ENCODE results near the gene DUOX1. TPM values are rescaled to one million over a fixed set of nuclear protein-coding genes. Genes with fewer than 3 reads are reported as not detected.

DUOX1 gene
- total RNA-seq, 2 experiments from 2014 or later = not detected

GRCh38 chr15:45166834-45167630, 37.2 kb downstream of the DUOX1 start:
- POLR2A ChIA-PET = interaction anchor here (0.6 to 3.3 kb wide), 8 partner anchors 20 to 477 kb away, joined by 3 to 14 read pairs (median 5); a partner anchor contains a TSS

GRCh38 chr15:45167631-45168205, 37.9 kb downstream of the DUOX1 start:
- Mint-ChIP-seq H3K4me1 (peaks cover 10% of the 10 kb centered on the region), H3K36me3 (no peaks in the 10 kb centered on the region), H3K9me3 (no peaks in the 10 kb centered on the region), H3K27ac (peak overlapping the region; percentile 79), H3K4me3 (peak overlapping the region; percentile 69), H3K27me3 (no peaks in the 10 kb centered on the region)
- DNase-seq = no peak
- POLR2A ChIA-PET = interaction anchor here (0.6 to 3.3 kb wide), 7 partner anchors 30 to 478 kb away, joined by 3 to 14 read pairs (median 6); a partner anchor contains a TSS
- ATAC-seq (ENCODE audit: low read depth) = no peak

More at GRCh38 chr15:45166834-45167630, 37.2 kb downstream of the DUOX1 start:
- Mint-ChIP-seq H3K4me1 (peaks cover 11% of the 10 kb centered on the region), H3K27ac (peak overlapping the region; percentile 79), H3K4me3 (peak overlapping the region; percentile 69), H3K9me3 (no peaks in the 10 kb centered on the region), H3K27me3 (no peaks in the 10 kb centered on the region), H3K36me3 (no peaks in the 10 kb centered on the region)
- DNase-seq = peak; percentile 81
- ATAC-seq (ENCODE audit: low read depth) = peak; percentile 93

- H3K4me1 Mint-ChIP-seq = peaks cover 10% of the 10 kb centered on the region
- ATAC-seq (ENCODE audit: low read depth) (no peak), DNase-seq (no peak)
- H3K4me3 Mint-ChIP-seq = no peak overlapping the region
- no peaks in the 10 kb centered on the region for H3K36me3 Mint-ChIP-seq
- no peaks in the 10 kb centered on the region for H3K9me3 Mint-ChIP-seq
- H3K27ac Mint-ChIP-seq = no peak overlapping the region
- POLR2A ChIA-PET = interaction anchor here (0.9 to 3.3 kb wide), 4 partner anchors 11 to 234 kb away, joined by 3 to 14 read pairs (median 6); a partner anchor contains a TSS
- H3K27me3 Mint-ChIP-seq = no peaks in the 10 kb centered on the region
Measured at GRCh38 chr15:45168286-45168685, 38.5 kb downstream of the DUOX1 start.

- H3K4me3 Mint-ChIP-seq = no peak overlapping the region
- H3K27ac Mint-ChIP-seq = no peak overlapping the region
Measured at GRCh38 chr15:45168751-45169551, 39.2 kb downstream of the DUOX1 start.

DNA sequence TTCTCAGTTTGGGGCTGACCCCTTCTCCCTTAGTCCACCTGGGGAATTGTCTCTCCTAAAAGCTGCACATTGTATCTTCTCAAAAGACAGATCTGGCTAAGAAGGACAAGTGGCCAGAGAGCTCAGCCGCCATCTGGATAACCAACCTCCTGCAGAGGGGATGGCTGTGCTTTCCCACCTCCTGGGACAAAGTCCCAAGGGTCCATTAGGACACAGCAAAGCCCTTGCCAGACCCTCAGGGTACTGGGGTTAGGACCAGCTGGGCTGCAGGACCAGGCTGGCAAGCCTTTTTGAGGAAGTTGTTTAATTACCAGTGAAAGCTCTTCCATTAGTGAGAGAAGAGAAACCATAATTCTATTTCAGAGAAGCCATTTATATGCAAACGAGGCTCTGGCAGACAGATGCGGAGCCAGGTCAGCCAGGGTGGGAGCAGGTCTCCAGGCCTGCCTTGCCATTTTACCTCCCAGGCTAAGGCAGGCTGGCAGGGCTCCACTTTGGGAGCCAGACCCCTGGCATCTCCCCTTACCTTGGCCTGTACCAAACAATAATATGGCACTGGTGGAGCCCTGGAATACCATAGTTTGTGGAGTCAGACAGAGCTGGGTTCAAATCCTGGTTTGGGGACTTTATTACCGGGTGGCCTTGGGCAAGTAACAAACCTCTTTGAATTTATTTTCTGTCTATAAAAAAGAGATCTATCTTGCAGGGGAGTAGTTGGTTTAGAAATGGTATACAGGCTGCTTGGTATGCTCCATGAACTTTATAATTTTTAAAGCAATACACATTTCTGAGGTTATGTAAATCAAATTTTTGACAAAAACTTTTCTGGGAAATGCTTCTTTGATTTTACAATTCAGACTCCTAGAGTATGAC, 40.0 kb downstream of the DUOX1 start:
- DNase-seq (no peak), ATAC-seq (ENCODE audit: low read depth) (no peak)
- POLR2A ChIA-PET = interaction anchor here (0.7 to 3.3 kb wide), 3 partner anchors 9 to 243 kb away, joined by 3 to 14 read pairs (median 3); no protein-coding TSS in a partner anchor
- Mint-ChIP-seq H3K9me3 (no peaks in the 10 kb centered on the region), H3K4me1 (peaks cover 10% of the 10 kb centered on the region), H3K4me3 (no peak overlapping the region), H3K36me3 (no peaks in the 10 kb centered on the region), H3K27me3 (no peaks in the 10 kb centered on the region), H3K27ac (no peak overlapping the region)

More at GRCh38 chr15:45168751-45169551, 39.2 kb downstream of the DUOX1 start:
- Mint-ChIP-seq H3K9me3 (no peaks in the 10 kb centered on the region), H3K4me1 (peaks cover 10% of the 10 kb centered on the region), H3K27me3 (no peaks in the 10 kb centered on the region), H3K36me3 (no peaks in the 10 kb centered on the region)
- no peak for ATAC-seq (ENCODE audit: low read depth)
- POLR2A ChIA-PET = interaction anchor here (0.9 to 3.3 kb wide), 5 partner anchors 10 to 234 kb away, joined by 3 to 14 read pairs (median 4); a partner anchor contains a TSS
- no peak for DNase-seq

GRCh38 chr15:45171912-45172311, 42.1 kb downstream of the DUOX1 start:
- Mint-ChIP-seq H3K9me3 (no peaks in the 10 kb centered on the region), H3K27me3 (no peaks in the 10 kb centered on the region), H3K4me3 (no peak overlapping the region), H3K36me3 (no peaks in the 10 kb centered on the region), H3K27ac (no peak overlapping the region), H3K4me1 (peaks cover 2% of the 10 kb centered on the region)
- POLR2A ChIA-PET = no interaction called here
- no peak for DNase-seq
- ATAC-seq (ENCODE audit: low read depth) = no peak

DNA sequence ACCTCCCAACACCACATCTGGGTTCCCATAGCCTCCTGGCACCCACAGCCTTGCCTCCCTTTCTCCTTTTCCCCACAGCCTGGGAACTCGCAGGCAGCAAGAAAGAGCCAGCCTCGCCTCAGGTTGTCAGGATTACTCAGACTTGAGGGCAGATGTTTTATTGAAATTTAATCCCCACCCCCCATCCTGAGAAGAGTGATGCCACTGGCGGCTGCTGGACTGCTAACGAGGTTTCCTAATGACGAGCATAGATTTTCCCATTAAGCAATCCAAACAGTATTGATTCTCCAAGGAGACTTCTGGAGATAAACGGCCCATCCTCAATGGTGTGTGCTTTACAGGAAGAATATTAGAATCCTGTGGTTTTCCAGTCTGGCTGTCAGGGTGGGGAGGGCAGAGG, 44.3 kb downstream of the DUOX1 start:
- DNase-seq = no peak
- no peak for ATAC-seq (ENCODE audit: low read depth)
- Mint-ChIP-seq H3K36me3 (no peaks in the 10 kb centered on the region), H3K27me3 (no peaks in the 10 kb centered on the region), H3K9me3 (no peaks in the 10 kb centered on the region), H3K4me3 (no peak overlapping the region), H3K27ac (no peak overlapping the region), H3K4me1 (no peaks in the 10 kb centered on the region)
- POLR2A ChIA-PET = no interaction called here

DNA sequence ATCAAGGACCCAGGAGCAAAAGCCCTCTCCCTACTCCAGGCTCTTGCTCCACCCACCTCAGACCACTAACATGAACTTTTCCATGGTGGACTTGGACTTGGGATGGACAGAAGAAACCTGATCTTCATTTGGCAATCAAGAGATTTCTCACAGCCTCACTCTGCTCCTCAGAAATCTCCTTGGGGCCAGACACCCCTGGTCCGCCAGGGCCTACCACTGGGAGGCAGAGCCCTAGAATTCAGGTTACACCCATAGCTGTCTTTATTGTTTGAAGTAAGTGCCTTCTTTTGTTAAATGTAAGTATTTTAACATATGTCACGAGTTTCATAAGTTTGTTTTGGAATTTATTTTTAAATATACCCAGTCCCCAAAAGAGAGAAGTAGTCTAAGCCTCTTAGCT, 44.8 kb downstream of the DUOX1 start:
- Mint-ChIP-seq H3K27me3 (no peaks in the 10 kb centered on the region), H3K9me3 (no peaks in the 10 kb centered on the region), H3K36me3 (no peaks in the 10 kb centered on the region), H3K4me1 (no peaks in the 10 kb centered on the region), H3K4me3 (no peak overlapping the region), H3K27ac (no peak overlapping the region)
- POLR2A ChIA-PET = no interaction called here
- DNase-seq (no peak), ATAC-seq (ENCODE audit: low read depth) (no peak)

DNA sequence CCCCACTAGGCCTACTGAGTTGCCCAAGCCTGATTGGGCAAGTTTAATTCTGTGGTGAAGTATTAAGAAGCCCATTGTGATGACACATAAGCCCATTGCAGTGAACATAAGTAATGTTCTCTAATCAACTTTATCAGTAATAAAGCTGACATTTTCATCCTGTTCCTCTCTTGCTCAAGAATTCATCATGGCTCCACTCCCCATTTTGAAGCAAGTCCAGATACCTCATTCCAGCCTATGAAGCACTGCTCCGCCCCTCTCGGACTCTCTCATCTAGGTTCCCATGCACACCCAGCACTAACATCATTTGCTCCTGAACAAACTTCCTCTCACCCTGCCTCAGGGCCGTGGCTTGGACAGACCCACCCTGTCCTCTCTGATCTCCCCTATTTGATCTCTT, 47.5 kb downstream of the DUOX1 start:
- POLR2A ChIA-PET = no interaction called here
- DNase-seq (no peak), ATAC-seq (ENCODE audit: low read depth) (no peak)
- Mint-ChIP-seq H3K4me1 (peaks cover 13% of the 10 kb centered on the region), H3K9me3 (no peaks in the 10 kb centered on the region), H3K36me3 (no peaks in the 10 kb centered on the region), H3K27me3 (no peaks in the 10 kb centered on the region), H3K27ac (no peak overlapping the region), H3K4me3 (no peak overlapping the region)

- no peak overlapping the region for H3K4me3 Mint-ChIP-seq
- H3K27ac Mint-ChIP-seq = no peak overlapping the region
- DNase-seq (no peak), ATAC-seq (ENCODE audit: low read depth) (no peak)
- no peaks in the 10 kb centered on the region for H3K27me3 Mint-ChIP-seq
- POLR2A ChIA-PET = interaction anchor here (1.2 to 1.4 kb wide), 3 partner anchors 10 to 21 kb away, joined by 3 to 4 read pairs (median 3); no protein-coding TSS in a partner anchor
- H3K4me1 Mint-ChIP-seq = peaks cover 13% of the 10 kb centered on the region
- H3K36me3 Mint-ChIP-seq = no peaks in the 10 kb centered on the region
- H3K9me3 Mint-ChIP-seq = no peaks in the 10 kb centered on the region
Measured at GRCh38 chr15:45179221-45179985, 49.6 kb downstream of the DUOX1 start.

GRCh38 chr15:45180201-45180600, 50.4 kb downstream of the DUOX1 start:
- H3K4me1 Mint-ChIP-seq = peaks cover 13% of the 10 kb centered on the region
- ATAC-seq (ENCODE audit: low read depth) = peak; percentile 57
- H3K9me3 Mint-ChIP-seq = no peaks in the 10 kb centered on the region
- H3K4me3 Mint-ChIP-seq = peak overlapping the region; percentile 3
- H3K27me3 Mint-ChIP-seq = no peaks in the 10 kb centered on the region
- no peak overlapping the region for H3K27ac Mint-ChIP-seq
- no peak for DNase-seq
- POLR2A ChIA-PET = interaction anchor here (1.0 to 1.2 kb wide), 2 partner anchors 18 to 22 kb away, joined by 3 read pairs; no protein-coding TSS in a partner anchor
- no peaks in the 10 kb centered on the region for H3K36me3 Mint-ChIP-seq

All from activated naive CD8-positive, alpha-beta T cell treated with anti-CD3 and anti-CD28 coated beads, Interleukin-2, amount 10 ng/mL, durations not matched to agents 7 days and 5 days (primary cell).